B cell (primary cell): Measurements from ENCODE around the gene ODF4. TPM values are rescaled to one million over a fixed set of nuclear protein-coding genes. Genes with fewer than 3 reads are reported as not detected.
A peak's percentile ranks its signal among the peaks of the same experiment; 100 is the strongest.
"Not testable (repeated sequence)": the region's sequence is repeated elsewhere in the genome, so short reads cannot be mapped to it uniquely, and the experiment has no call there.

Experiments used
- ATAC-seq: fragments of 200-7000 bp; cut with Tn5 transposase; one replicate; pipeline ENCODE4 v1.10.0; 2021; ENCODE audit warnings: low read depth, mild to moderate bottlenecking, moderate number of reproducible peaks, moderate library complexity
- CTCF ChIA-PET: fragments of 350-600 bp; sonication (Branson Sonifier 250); formaldehyde crosslinking; loops from one replicate; lab custom pipeline; 2021; ENCODE audit warnings: antibody characterized with exemption, inconsistent platforms; lab: Charles Lee
- POLR2A ChIA-PET: fragments of 350-600 bp; sonication (Branson Sonifier 250); formaldehyde crosslinking; loops from one replicate; lab custom pipeline; 2021; ENCODE audit warnings: antibody characterized with exemption; lab: Charles Lee
- DNase-seq: peaks from one replicate; pipeline ENCODE4 v3.0.0; 2013
- H2AFZ ChIP-seq: 2 replicates; pipeline ENCODE4 v1.6.1; 2012; ENCODE audit warnings: mild to moderate bottlenecking, low read depth, low read length; ENCODE audit not compliant: insufficient read depth, poor library complexity, severe bottlenecking
- H3K27ac ChIP-seq, 2 donors: 1 replicate in 1 of 2; 2 replicates in 1 of 2; pipeline ENCODE4 v1.5.1; 2012 to 2013; ENCODE audit warnings: low read length in 2 of 2, mild to moderate bottlenecking in 2 of 2, moderate library complexity in 1 of 2
- H3K27me3 ChIP-seq, 4 experiments: fragments of 200-600 bp in 1 of 4; sonication (generic) in 1 of 4; replicated peaks in 1 of 4; 1 replicate in 2 of 4; 2 replicates in 2 of 4; pipeline versions ENCODE4 v1.6.1 to v1.7.0; 2013 to 2016; ENCODE audit warnings: low read length in 3 of 4, mild to moderate bottlenecking in 2 of 4, mixed read lengths in 1 of 4, moderate library complexity in 1 of 4; ENCODE audit not compliant: insufficient read depth in 4 of 4, control insufficient read depth in 3 of 4; ENCODE audit errors: control extremely low read depth in 1 of 4
- H3K36me3 ChIP-seq, 2 experiments: replicated peaks in 1 of 2; 1 replicate in 1 of 2; 2 replicates in 1 of 2; pipeline versions ENCODE4 v1.6.1 to v1.7.1; 2013; ENCODE audit warnings: low read length in 1 of 2; ENCODE audit not compliant: insufficient read depth in 2 of 2, control insufficient read depth in 1 of 2; ENCODE audit errors: control extremely low read depth in 1 of 2, extremely low read depth in 1 of 2
- H3K4me1 ChIP-seq, 2 donors: fragments of 200-600 bp in 1 of 2; sonication (generic) in 1 of 2; 1 replicate in 1 of 2; 2 replicates in 1 of 2; pipeline versions ENCODE4 v1.5.1 to v1.6.1; 2013 to 2017; ENCODE audit warnings: low read length in 2 of 2; ENCODE audit not compliant: control insufficient read depth in 2 of 2, insufficient read depth in 2 of 2
- H3K4me2 ChIP-seq: replicated peaks from 2 replicates; pipeline ENCODE3; 2012; ENCODE audit warnings: mild to moderate bottlenecking, low read depth, low read length; ENCODE audit not compliant: poor library complexity, severe bottlenecking
- H3K4me3 ChIP-seq, 5 experiments: fragments of 200-600 bp in 1 of 5; sonication (generic) in 1 of 5; 1 replicate in 3 of 5; 2 replicates in 2 of 5; pipeline versions ENCODE4 v1.5.1 to v1.7.0; 2011 to 2016; ENCODE audit warnings: low read length in 4 of 5, mild to moderate bottlenecking in 4 of 5, low read depth in 2 of 5, control low read depth in 1 of 5, moderate library complexity in 1 of 5; ENCODE audit not compliant: insufficient read depth in 1 of 5; ENCODE audit errors: control extremely low read depth in 1 of 5, extremely low read depth in 1 of 5
- H3K79me2 ChIP-seq: fragments of 200-600 bp; sonication (generic); one replicate; pipeline ENCODE4 v1.6.0; 2016; ENCODE audit warnings: low read length; ENCODE audit not compliant: control insufficient read depth, insufficient read depth
- H3K9ac ChIP-seq: fragments of 200-600 bp; sonication (generic); 2 replicates; pipeline ENCODE4 v1.6.1; 2017; ENCODE audit warnings: mild to moderate bottlenecking, low read length, moderate library complexity
- H3K9me3 ChIP-seq, 3 donors: one replicate each; pipeline versions ENCODE4 v1.6.1 to v1.7.1; 2013; ENCODE audit warnings: low read length in 2 of 3; ENCODE audit not compliant: control insufficient read depth in 2 of 3, insufficient read depth in 1 of 3; ENCODE audit errors: control extremely low read depth in 1 of 3
- H4K20me1 ChIP-seq: 2 replicates; pipeline ENCODE4 v1.6.0; 2012; ENCODE audit warnings: mild to moderate bottlenecking, low read length; ENCODE audit not compliant: insufficient read depth, control insufficient read depth, poor library complexity, severe bottlenecking
- H3K27ac Mint-ChIP-seq: one replicate; pipeline ENCODE4 v1.8.0; 2021; ENCODE audit warnings: mixed read lengths
- H3K27me3 Mint-ChIP-seq: one replicate; pipeline ENCODE4 v1.8.0; 2021; ENCODE audit warnings: mixed read lengths
- H3K4me1 Mint-ChIP-seq: one replicate; pipeline ENCODE4 v1.8.0; 2021; ENCODE audit warnings: mixed read lengths
- H3K4me3 Mint-ChIP-seq: one replicate; pipeline ENCODE4 v1.8.0; 2021; ENCODE audit warnings: mixed read lengths
- H3K9me3 Mint-ChIP-seq: one replicate; pipeline ENCODE4 v1.8.0; 2022; ENCODE audit warnings: mixed read lengths; ENCODE audit not compliant: insufficient read depth
- CTCF ChIP-seq: fragments of 200-600 bp; IDR thresholded peaks from one replicate; pipeline ENCODE4 v1.8.0; 2022; ENCODE audit warnings: antibody characterized with exemption, mild to moderate bottlenecking
- EZH2 ChIP-seq: IDR thresholded peaks from 2 replicates; pipeline ENCODE4 v1.6.1; 2012; ENCODE audit warnings: borderline replicate concordance, low read depth, mild to moderate bottlenecking, moderate library complexity, low read length; ENCODE audit not compliant: insufficient read depth, poor library complexity, severe bottlenecking
- WGBS: methylation state at CpG from one replicate; pipeline ENCODE4 v1.1.5; 2013; ENCODE audit warnings: missing lambda C conversion rate; ENCODE audit not compliant: insufficient coverage; 5-methylcytosine and 5-hydroxymethylcytosine counted together
- intact Hi-C: fragments of 100-400 bp; cut with micrococcal nuclease; formaldehyde crosslinking; loops from one replicate; pipeline ENCODE4 v1.10.0; 2022
- polyA plus RNA-seq: library from polyadenylated mRNA; depleted of rRNA; stranded (reverse); fragments of >200 nt; gene quantifications from 2 replicates; pipeline ENCODE4 v1.2.3, GENCODE V29; 2012
- small RNA-seq: library from RNA; depleted of rRNA; stranded (forward); fragments of <200 nt; gene quantifications from one replicate; pipeline ENCODE3, GENCODE V24; 2012; ENCODE audit warnings: low replicate concordance, low read depth; ENCODE audit not compliant: insufficient read length
- total RNA-seq, 2 donors: library from RNA; stranded (reverse); fragments of 120-200 nt in 1 of 2; gene quantifications; 1 replicate in 1 of 2; 2 replicates in 1 of 2; pipeline versions ENCODE4 v1.2.3 to v1.2.4, GENCODE V29; 2013 to 2022

ODF4 gene
- total and polyA plus RNA-seq, 2 donors (not counting 1 experiment from before 2014, with no cell fraction given) = not detected

GRCh38 chr17:8393470-8394231 is 54.0 kb downstream of the ODF4 start:
- Histone ChIP-seq H3K36me3 (no peaks in the 10 kb centered on the region), H3K9ac (no peak overlapping the region), H3K9me3 (peaks cover 0 to 19% (median 2%) of the 10 kb centered on the region in 3 donors), H3K27me3 (peaks cover 0 to 18% (median 8%) of the 10 kb centered on the region in 4 experiments), H3K4me1 (peaks cover 11 to 14% of the 10 kb centered on the region in 2 donors), H3K4me3 (no peak overlapping the region), H3K4me2 (peak overlapping the region; percentile 52), H2AFZ (peak overlapping the region; percentile 71), H3K27ac (peak overlapping the region; percentile 10 to 21), H3K79me2 (no peaks in the 10 kb centered on the region), H4K20me1 (no peaks in the 10 kb centered on the region)
- Mint-ChIP-seq H3K4me1 (peaks cover 9% of the 10 kb centered on the region), H3K27me3 (peaks cover 19% of the 10 kb centered on the region), H3K27ac (no peak overlapping the region), H3K4me3 (peak overlapping the region; percentile 45), H3K9me3 (no peaks in the 10 kb centered on the region)
- ATAC-seq (peak; percentile 71), DNase-seq (peak; percentile 66)
- POLR2A ChIA-PET = no interaction called here
- WGBS = 33% methylated on average over 3 of the region's 8 CpGs
- CTCF ChIA-PET = interaction anchor here (0.7 to 1.8 kb wide), 5 partner anchors 10 to 392 kb away, joined by 3 to 6 read pairs (median 5); no protein-coding TSS in a partner anchor
- intact Hi-C loops = no loop called here
- no peak for TF ChIP-seq EZH2
- TF ChIP-seq CTCF = no peak

DNA sequence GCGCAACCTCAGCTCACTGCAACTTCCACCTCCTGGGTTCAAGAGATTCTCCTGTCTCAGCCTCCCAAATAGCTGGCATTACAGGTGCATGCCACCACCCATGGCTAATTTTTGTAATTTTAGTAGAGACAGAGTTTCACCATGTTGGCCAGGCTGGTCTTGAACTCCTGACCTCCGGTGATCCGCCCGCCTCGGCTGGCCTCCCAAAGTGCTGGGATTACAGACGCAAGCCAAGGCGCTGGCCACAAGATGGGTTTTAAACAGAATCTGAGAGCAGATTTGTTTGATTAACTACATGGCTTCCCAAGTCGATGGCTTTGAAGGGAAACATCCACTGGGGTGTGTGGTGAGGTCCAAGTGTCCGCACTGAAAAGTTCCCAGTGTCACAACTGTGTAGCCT is 54.9 kb downstream of the ODF4 start:
- Histone ChIP-seq H3K4me1 (peaks cover 11 to 14% of the 10 kb centered on the region in 2 donors), H3K27me3 (peaks cover 0 to 21% (median 10%) of the 10 kb centered on the region in 4 experiments), H3K9me3 (peaks cover 0 to 19% (median 2%) of the 10 kb centered on the region in 3 donors)
- 96% methylated on average over 7 of the region's 9 CpGs for WGBS
- H3K9me3 Mint-ChIP-seq, POLR2A ChIA-PET, H4K20me1 ChIP-seq, H3K36me3 ChIP-seq, H3K4me3 Mint-ChIP-seq, intact Hi-C loops, H3K27ac ChIP-seq, H3K27ac Mint-ChIP-seq, ATAC-seq, H3K4me1 Mint-ChIP-seq, H3K4me3 ChIP-seq, H2AFZ ChIP-seq, H3K9ac ChIP-seq, H3K79me2 ChIP-seq, DNase-seq, H3K4me2 ChIP-seq: not testable (repeated sequence)
- H3K27me3 Mint-ChIP-seq = peaks cover 19% of the 10 kb centered on the region
- CTCF ChIA-PET = interaction anchor here (0.7 to 1.8 kb wide), 4 partner anchors 15 to 392 kb away, joined by 3 to 6 read pairs (median 4); no protein-coding TSS in a partner anchor

Small RNA genes within 50 kb of the gene (small RNA-seq; reads per million reads assigned to genes)
- not detected for gene RF00265

Other genes starting within 250 kb of the ODF4 start
- gene ALOXE3, start 221.3 kb upstream of the ODF4 start, total RNA-seq = not detected in 2 replicates
- gene ALOXE3, start 221.3 kb upstream of the ODF4 start, polyA plus RNA-seq = 0.04 TPM in 1 of 2 replicates, not detected in the other
- gene HES7, start 215.7 kb upstream of the ODF4 start, total RNA-seq = not detected in 2 replicates
- 0.09 and 0.34 TPM in 2 replicates for gene HES7, start 215.7 kb upstream of the ODF4 start, polyA plus RNA-seq
- gene PER1, start 187.4 kb upstream of the ODF4 start, total RNA-seq = 118 and 120 TPM in 2 replicates
- 176 and 700 TPM in 2 replicates for gene PER1, start 187.4 kb upstream of the ODF4 start, polyA plus RNA-seq
- gene VAMP2, start 176.9 kb upstream of the ODF4 start, total RNA-seq = 154 and 162 TPM in 2 replicates
- 209 and 291 TPM in 2 replicates for gene VAMP2, start 176.9 kb upstream of the ODF4 start, polyA plus RNA-seq
- gene TMEM107, start 163.5 kb upstream of the ODF4 start, total RNA-seq = 30.3 and 30.5 TPM in 2 replicates
- 13.3 and 34.0 TPM in 2 replicates for gene TMEM107, start 163.5 kb upstream of the ODF4 start, polyA plus RNA-seq
- gene BORCS6, start 149.7 kb upstream of the ODF4 start, total RNA-seq = 18.6 and 20.2 TPM in 2 replicates
- gene BORCS6, start 149.7 kb upstream of the ODF4 start, polyA plus RNA-seq = 4.3 and 9.7 TPM in 2 replicates
- 0.41 and 1.1 TPM in 2 replicates for gene AURKB, start 129.3 kb upstream of the ODF4 start, total RNA-seq
- 2.7 and 5.3 TPM in 2 replicates for gene AURKB, start 129.3 kb upstream of the ODF4 start, polyA plus RNA-seq
- 209 TPM in 2 replicates for gene CTC1, start 91.8 kb upstream of the ODF4 start, total RNA-seq
- 263 and 267 TPM in 2 replicates for gene CTC1, start 91.8 kb upstream of the ODF4 start, polyA plus RNA-seq
- gene PFAS, start 90.6 kb upstream of the ODF4 start, total RNA-seq = 65.5 and 66.4 TPM in 2 replicates
- 22.3 and 31.4 TPM in 2 replicates for gene PFAS, start 90.6 kb upstream of the ODF4 start, polyA plus RNA-seq
- gene RANGRF, start 51.2 kb upstream of the ODF4 start, total RNA-seq = 46.8 and 48.8 TPM in 2 replicates
- 76.1 and 83.2 TPM in 2 replicates for gene RANGRF, start 51.2 kb upstream of the ODF4 start, polyA plus RNA-seq
- gene SLC25A35, start 44.4 kb upstream of the ODF4 start, total RNA-seq = 8.4 and 9.9 TPM in 2 replicates
- gene SLC25A35, start 44.4 kb upstream of the ODF4 start, polyA plus RNA-seq = 8.9 and 12.5 TPM in 2 replicates
- gene ARHGEF15, start 29.6 kb upstream of the ODF4 start, total RNA-seq = not detected in 2 replicates
- gene ARHGEF15, start 29.6 kb upstream of the ODF4 start, polyA plus RNA-seq = not detected in 2 replicates
- gene RPL26, start 43.4 kb downstream of the ODF4 start, total RNA-seq = 2,601 and 2,684 TPM in 2 replicates
- 4,449 and 5,599 TPM in 2 replicates for gene RPL26, start 43.4 kb downstream of the ODF4 start, polyA plus RNA-seq
- gene RNF222, start 58.0 kb downstream of the ODF4 start, total RNA-seq = not detected in 2 replicates
- gene RNF222, start 58.0 kb downstream of the ODF4 start, polyA plus RNA-seq = 2.6 and 3.0 TPM in 2 replicates
- 108 and 122 TPM in 2 replicates for gene NDEL1, start 96.0 kb downstream of the ODF4 start, total RNA-seq
- gene NDEL1, start 96.0 kb downstream of the ODF4 start, polyA plus RNA-seq = 30.2 and 40.4 TPM in 2 replicates